Naive thymus-derived CD8-positive, alpha-beta T cell (primary cell): Measurements from ENCODE around the gene SORCS3. TPM values are rescaled to one million over a fixed set of nuclear protein-coding genes. Genes with fewer than 3 reads are reported as not detected.

Experiments used
- ATAC-seq, 2 donors: fragments of 150-1000 bp; cut with Tn5 transposase in 1 of 2; sonication (Bioruptor Pico), chemical (Tn5 transposase) in 1 of 2; 1 replicate in 1 of 2; 2 replicates in 1 of 2; pipeline ENCODE4 v1.10.0; 2021; ENCODE audit warnings: mild to moderate bottlenecking in 2 of 2, moderate library complexity in 2 of 2
- POLR2A ChIA-PET: fragments of 350-600 bp; sonication (Branson Sonifier 250); formaldehyde crosslinking; loops from one replicate; lab custom pipeline; 2021; ENCODE audit warnings: antibody characterized with exemption; lab: Charles Lee
- DNase-seq, 10 donors: peaks; one replicate each; pipeline versions ENCODE4 v3.0.0 to v3.0.0-alpha.2; 2020 to 2022
- H3K27ac Mint-ChIP-seq, 10 donors: one replicate each; pipeline ENCODE4 v1.8.0; 2020 to 2022; ENCODE audit warnings: mild to moderate bottlenecking in 10 of 10, mixed read lengths in 10 of 10, moderate library complexity in 4 of 10, inconsistent platforms in 1 of 10
- H3K27me3 Mint-ChIP-seq, 5 donors: one replicate each; pipeline ENCODE4 v1.8.0; 2021 to 2022; ENCODE audit warnings: mixed read lengths in 5 of 5
- H3K36me3 Mint-ChIP-seq, 3 donors: one replicate each; pipeline ENCODE4 v1.8.0; 2020 to 2022; ENCODE audit warnings: mixed read lengths in 3 of 3, mild to moderate bottlenecking in 2 of 3, inconsistent platforms in 1 of 3
- H3K4me1 Mint-ChIP-seq, 4 donors: one replicate each; pipeline ENCODE4 v1.8.0; 2021 to 2022; ENCODE audit warnings: mixed read lengths in 4 of 4
- H3K4me3 Mint-ChIP-seq, 10 donors: one replicate each; pipeline ENCODE4 v1.8.0; 2020 to 2022; ENCODE audit warnings: mild to moderate bottlenecking in 10 of 10, mixed read lengths in 10 of 10, moderate library complexity in 6 of 10, inconsistent platforms in 1 of 10
- H3K9me3 Mint-ChIP-seq, 9 donors: one replicate each; pipeline ENCODE4 v1.8.0; 2020 to 2022; ENCODE audit warnings: mixed read lengths in 9 of 9, mild to moderate bottlenecking in 3 of 9, inconsistent platforms in 1 of 9, moderate library complexity in 1 of 9
- polyA plus RNA-seq, 3 donors: library from polyadenylated mRNA; unstranded; fragments of 300-500 nt; fragmentation: Illumina TruSeq; gene quantifications; one replicate each; pipeline ENCODE4 v1.2.3, GENCODE V29; 2021
- total RNA-seq, 8 experiments: library from RNA in 2 of 8; stranded (reverse) in 2 of 8; gene quantifications; one replicate each; pipeline ENCODE4 v1.2.3 and lab custom pipeline; 2021 to 2026

The SORCS3 gene
- total and polyA plus RNA-seq, 5 experiments from 2014 or later, result 0.15 to 0.19 TPM; not detected in 3

DNA sequence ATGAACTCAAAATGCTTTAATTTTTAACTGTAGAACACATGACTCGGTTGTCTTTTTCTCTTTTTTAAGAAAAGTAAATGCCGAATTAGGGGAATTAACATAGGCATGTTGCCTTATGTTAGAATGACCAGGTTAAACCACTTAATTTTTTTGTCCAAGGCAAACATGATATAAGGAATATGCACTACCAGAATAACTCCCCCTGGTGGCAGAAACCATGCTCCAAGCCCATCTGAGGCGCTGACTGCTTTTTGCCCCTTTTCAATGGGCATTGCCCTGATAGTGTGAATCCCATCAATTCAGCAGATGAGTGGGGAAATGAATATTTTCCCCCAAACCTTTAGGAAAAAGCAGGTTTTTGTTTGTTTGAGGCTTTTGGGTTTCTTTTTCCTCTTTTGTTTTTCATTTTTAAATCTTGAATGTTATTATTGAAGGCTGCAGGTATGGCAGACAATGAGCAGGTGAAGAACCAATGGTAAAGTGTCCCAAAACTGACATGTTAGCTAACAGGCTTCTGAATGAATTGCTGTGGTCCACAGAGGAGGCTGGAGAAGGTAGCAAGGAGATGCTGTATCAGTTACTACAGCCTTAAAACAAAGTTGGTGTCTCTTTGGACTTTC, 284.3 kb downstream of the SORCS3 start:
- Mint-ChIP-seq H3K4me1 (peaks cover 0 to 2% (median 0%) of the 10 kb centered on the region in 4 donors), H3K36me3 (no peaks in the 10 kb centered on the region), H3K27ac (peak overlapping the region in 1 of 10 donors; percentile 25), H3K9me3 (no peaks in the 10 kb centered on the region), H3K4me3 (no peak overlapping the region), H3K27me3 (peaks cover 0 to 8% (median 4%) of the 10 kb centered on the region in 5 donors)
- ATAC-seq, result no peak
- POLR2A ChIA-PET, result no interaction called here
- peak in 3 of 10 donors; percentile 7 to 29 (median 19) for DNase-seq

GRCh38 chr10:104928734-104929133, 287.6 kb downstream of the SORCS3 start:
- peaks cover 8 to 25% (median 14%) of the 10 kb centered on the region in 4 donors for H3K4me1 Mint-ChIP-seq
- no peaks in the 10 kb centered on the region for H3K9me3 Mint-ChIP-seq
- no peak for ATAC-seq
- H3K27me3 Mint-ChIP-seq, result peaks cover 0 to 8% (median 4%) of the 10 kb centered on the region in 5 donors
- POLR2A ChIA-PET, result no interaction called here
- H3K27ac Mint-ChIP-seq, result no peak overlapping the region
- no peak overlapping the region for H3K4me3 Mint-ChIP-seq
- DNase-seq, result no peak
- H3K36me3 Mint-ChIP-seq, result no peaks in the 10 kb centered on the region

- Mint-ChIP-seq H3K9me3 (peaks cover 0 to 13% (median 3%) of the 10 kb centered on the region in 9 donors), H3K27me3 (peaks cover 3 to 8% (median 4%) of the 10 kb centered on the region in 5 donors), H3K27ac (peak overlapping the region in 1 of 10 donors; percentile 58), H3K4me3 (peak overlapping the region in 2 of 10 donors; percentile 42 to 45), H3K36me3 (no peaks in the 10 kb centered on the region), H3K4me1 (peaks cover 28 to 53% (median 34%) of the 10 kb centered on the region in 4 donors)
- DNase-seq (no peak), ATAC-seq (no peak)
- POLR2A ChIA-PET, result no interaction called here
These were observed 290.6 kb downstream of the SORCS3 start for GRCh38 chr10:104931612-104932134.

DNA sequence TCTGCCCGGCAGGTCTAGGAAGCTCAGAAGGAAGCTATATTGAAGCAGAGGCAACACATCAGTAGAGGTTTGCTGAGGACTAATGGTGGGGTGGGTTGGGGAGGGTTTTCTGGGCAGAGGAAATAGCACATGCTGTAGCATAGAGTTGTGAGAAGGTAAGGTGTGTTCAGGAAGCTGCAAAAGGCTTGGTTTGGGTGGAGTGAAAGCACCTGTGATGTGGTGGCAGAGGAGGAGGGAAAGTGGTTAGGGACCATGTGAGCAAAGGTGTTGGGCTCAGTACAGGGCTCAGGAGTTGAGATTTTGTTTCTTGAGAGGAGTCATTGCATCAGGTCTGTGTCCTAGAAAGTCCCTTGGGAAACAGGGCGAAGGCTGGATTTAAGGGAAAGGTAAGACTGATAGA, 294.6 kb downstream of the SORCS3 start:
- peaks cover 28 to 74% (median 35%) of the 10 kb centered on the region in 4 donors for H3K4me1 Mint-ChIP-seq
- H3K9me3 Mint-ChIP-seq, result peaks cover 0 to 13% (median 3%) of the 10 kb centered on the region in 9 donors
- H3K27ac Mint-ChIP-seq, result peak overlapping the region in 5 of 10 donors; percentile 16 to 76 (median 45)
- peak; percentile 72 to 95 for ATAC-seq
- no peaks in the 10 kb centered on the region for H3K36me3 Mint-ChIP-seq
- POLR2A ChIA-PET, result interaction anchor here (0.5 kb wide), 1 partner anchor 87 kb away, joined by 3 read pairs; no protein-coding TSS in a partner anchor
- H3K4me3 Mint-ChIP-seq, result peak overlapping the region; percentile 10 to 72 (median 59)
- peaks cover 0 to 3% (median 0%) of the 10 kb centered on the region in 5 donors for H3K27me3 Mint-ChIP-seq
- peak in 4 of 10 donors; percentile 10 to 72 (median 46) for DNase-seq

DNA sequence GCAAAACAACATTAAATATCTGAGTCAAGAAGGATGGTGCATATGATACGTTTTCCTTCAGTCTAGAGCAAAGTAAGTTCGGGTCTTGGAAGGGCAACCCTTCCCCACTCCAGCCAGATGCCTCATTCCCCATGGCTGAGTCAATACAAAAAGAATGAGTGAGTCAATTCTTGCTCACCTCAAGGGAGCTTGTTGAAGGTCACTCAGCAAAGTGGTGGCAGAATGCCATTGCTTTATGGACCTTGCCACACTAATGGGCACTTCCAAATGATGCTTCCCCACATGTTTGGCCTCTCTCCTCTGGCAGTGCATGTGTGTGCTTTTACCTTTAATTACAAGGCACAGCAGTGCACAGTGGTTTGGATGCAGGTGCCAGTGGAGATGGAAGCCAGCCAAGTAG, 296.5 kb downstream of the SORCS3 start:
- peaks cover 0 to 13% (median 3%) of the 10 kb centered on the region in 9 donors for H3K9me3 Mint-ChIP-seq
- H3K36me3 Mint-ChIP-seq, result no peaks in the 10 kb centered on the region
- peaks cover 0 to 3% (median 0%) of the 10 kb centered on the region in 5 donors for H3K27me3 Mint-ChIP-seq
- H3K4me1 Mint-ChIP-seq, result peaks cover 20 to 59% (median 24%) of the 10 kb centered on the region in 4 donors
- H3K27ac Mint-ChIP-seq, result peak overlapping the region in 1 of 10 donors; percentile 11
- DNase-seq (no peak), ATAC-seq (no peak)
- POLR2A ChIA-PET, result no interaction called here
- H3K4me3 Mint-ChIP-seq, result no peak overlapping the region

DNA sequence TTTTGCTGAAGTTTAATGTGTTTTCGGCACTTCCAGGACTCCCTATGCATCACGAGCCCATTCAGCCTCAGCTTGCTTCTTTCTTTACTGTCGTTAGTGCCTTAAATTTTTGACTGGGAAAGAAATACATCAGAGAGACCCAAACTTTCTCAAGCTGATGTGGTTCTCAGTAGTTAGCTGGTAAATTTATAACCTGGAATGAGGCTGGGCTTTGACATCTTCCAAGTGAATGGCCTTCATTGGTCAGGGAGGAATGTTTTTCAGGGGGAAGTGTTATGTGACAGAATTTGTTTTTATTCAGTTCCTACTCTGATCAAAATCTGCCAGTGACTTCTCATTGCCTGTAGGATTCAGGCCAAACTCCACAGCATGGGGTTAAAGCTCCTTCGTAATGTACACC, 296.9 kb downstream of the SORCS3 start:
- Mint-ChIP-seq H3K9me3 (peaks cover 0 to 13% (median 3%) of the 10 kb centered on the region in 9 donors), H3K4me3 (no peak overlapping the region), H3K36me3 (no peaks in the 10 kb centered on the region), H3K27me3 (peaks cover 0 to 3% (median 0%) of the 10 kb centered on the region in 5 donors), H3K4me1 (peaks cover 20 to 56% (median 24%) of the 10 kb centered on the region in 4 donors), H3K27ac (peak overlapping the region in 2 of 10 donors; percentile 32 to 38)
- POLR2A ChIA-PET, result no interaction called here
- DNase-seq (no peak), ATAC-seq (no peak)

DNA sequence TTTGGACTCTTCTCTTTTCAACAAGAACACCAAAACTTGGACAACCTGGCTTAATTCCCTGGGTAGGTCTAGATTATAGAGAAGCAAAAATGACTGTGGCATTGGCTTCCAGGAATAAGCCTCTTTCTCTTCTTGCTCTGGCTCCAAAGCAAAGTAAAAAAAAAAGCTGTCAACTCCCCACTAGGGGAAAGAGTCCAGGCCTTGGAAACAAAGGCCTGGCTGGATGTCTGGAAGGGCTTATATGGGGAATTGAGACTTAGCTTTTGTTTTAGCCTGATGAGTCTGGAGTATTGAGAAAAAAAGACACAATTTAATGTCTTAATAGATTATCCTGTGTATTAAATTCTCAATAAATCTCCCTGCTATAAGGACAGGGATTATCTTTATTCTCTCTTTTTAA, 300.6 kb downstream of the SORCS3 start:
- H3K4me3 Mint-ChIP-seq, result no peak overlapping the region
- POLR2A ChIA-PET, result no interaction called here
- no peak overlapping the region for H3K27ac Mint-ChIP-seq
- no peaks in the 10 kb centered on the region for H3K36me3 Mint-ChIP-seq
- H3K27me3 Mint-ChIP-seq, result no peaks in the 10 kb centered on the region
- DNase-seq (no peak), ATAC-seq (no peak)
- peaks cover 0 to 22% (median 5%) of the 10 kb centered on the region in 4 donors for H3K4me1 Mint-ChIP-seq
- peaks cover 0 to 6% (median 0%) of the 10 kb centered on the region in 9 donors for H3K9me3 Mint-ChIP-seq

GRCh38 chr10:104947314-104947713, 306.2 kb downstream of the SORCS3 start:
- POLR2A ChIA-PET, result no interaction called here
- Mint-ChIP-seq H3K36me3 (no peaks in the 10 kb centered on the region), H3K4me1 (peaks cover 0 to 10% (median 4%) of the 10 kb centered on the region in 4 donors), H3K27me3 (no peaks in the 10 kb centered on the region), H3K27ac (no peak overlapping the region), H3K4me3 (no peak overlapping the region), H3K9me3 (peaks cover 0 to 2% (median 0%) of the 10 kb centered on the region in 9 donors)
- no peak for DNase-seq
- no peak for ATAC-seq

GRCh38 chr10:104957178-104957841, 316.2 kb downstream of the SORCS3 start:
- H3K27me3 Mint-ChIP-seq, result no peaks in the 10 kb centered on the region
- DNase-seq (no peak), ATAC-seq (no peak)
- no peaks in the 10 kb centered on the region for H3K4me1 Mint-ChIP-seq
- H3K36me3 Mint-ChIP-seq, result peaks cover 0 to 5% (median 0%) of the 10 kb centered on the region in 3 donors
- peaks cover 0 to 13% (median 5%) of the 10 kb centered on the region in 9 donors for H3K9me3 Mint-ChIP-seq
- H3K27ac Mint-ChIP-seq, result no peak overlapping the region
- POLR2A ChIA-PET, result no interaction called here
- H3K4me3 Mint-ChIP-seq, result no peak overlapping the region

DNA sequence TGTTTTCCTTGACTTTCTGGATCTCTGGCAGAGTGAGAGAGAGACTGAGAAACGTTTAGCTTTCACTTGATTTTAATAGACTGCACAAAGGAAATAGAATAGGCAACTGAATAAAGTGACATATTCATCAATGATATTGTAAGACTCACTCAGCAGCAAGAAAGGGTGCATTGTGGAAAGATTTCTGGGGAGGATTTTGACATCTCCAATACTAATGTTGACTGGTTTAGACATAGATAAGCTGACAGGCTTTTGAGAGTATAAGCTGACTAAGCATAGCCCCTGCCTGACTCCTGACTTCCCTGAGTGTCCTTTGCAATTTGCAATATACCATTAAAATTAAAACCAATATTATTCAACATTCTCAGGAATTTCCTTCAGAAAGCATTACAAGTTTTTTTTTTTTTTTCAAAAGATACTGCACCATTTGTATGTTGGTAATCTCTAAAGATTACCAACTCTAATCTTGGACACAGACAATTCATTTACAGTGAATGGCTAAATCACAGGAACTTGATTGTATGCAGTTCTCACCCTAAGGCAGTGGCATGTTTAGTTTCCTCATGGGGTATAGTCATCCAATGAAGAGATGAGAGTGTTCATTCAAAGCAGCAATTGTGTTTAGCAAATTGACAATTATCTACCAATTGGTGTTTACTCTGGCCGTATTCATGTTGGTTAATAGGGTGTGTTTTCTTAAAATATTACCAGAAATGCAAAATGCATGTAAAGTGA, 325.6 kb downstream of the SORCS3 start:
- H3K4me3 Mint-ChIP-seq, result no peak overlapping the region

GRCh38 chr10:104980368-104980767, 339.3 kb downstream of the SORCS3 start:
- ATAC-seq (peak; percentile 57 to 58), DNase-seq (peak in 2 of 10 donors; percentile 6 to 16)
- POLR2A ChIA-PET, result no interaction called here
- H3K4me1 Mint-ChIP-seq, result peaks cover 7 to 27% (median 11%) of the 10 kb centered on the region in 4 donors
- peak overlapping the region in 2 of 10 donors; percentile 19 to 41 for H3K27ac Mint-ChIP-seq
- peaks cover 0 to 5% (median 0%) of the 10 kb centered on the region in 5 donors for H3K27me3 Mint-ChIP-seq
- H3K9me3 Mint-ChIP-seq, result peaks cover 0 to 6% (median 0%) of the 10 kb centered on the region in 9 donors
- peak overlapping the region in 5 of 10 donors; percentile 7 to 48 (median 23) for H3K4me3 Mint-ChIP-seq
- peaks cover 0 to 3% (median 0%) of the 10 kb centered on the region in 3 donors for H3K36me3 Mint-ChIP-seq

More for the DNA sequence above, 325.6 kb downstream of the SORCS3 start:
- DNase-seq (no peak), ATAC-seq (no peak)
- H3K36me3 Mint-ChIP-seq, result peaks cover 0 to 3% (median 0%) of the 10 kb centered on the region in 3 donors
- H3K27me3 Mint-ChIP-seq, result peaks cover 0 to 4% (median 1%) of the 10 kb centered on the region in 5 donors
- peaks cover 0 to 2% (median 0%) of the 10 kb centered on the region in 4 donors for H3K4me1 Mint-ChIP-seq
- POLR2A ChIA-PET, result no interaction called here
- peaks cover 0 to 25% (median 6%) of the 10 kb centered on the region in 9 donors for H3K9me3 Mint-ChIP-seq
- H3K27ac Mint-ChIP-seq, result no peak overlapping the region

GRCh38 chr10:104981995-104982394, 340.9 kb downstream of the SORCS3 start:
- no peak for ATAC-seq
- peaks cover 0 to 10% (median 0%) of the 10 kb centered on the region in 9 donors for H3K9me3 Mint-ChIP-seq
- H3K4me3 Mint-ChIP-seq, result no peak overlapping the region
- peaks cover 7 to 27% (median 11%) of the 10 kb centered on the region in 4 donors for H3K4me1 Mint-ChIP-seq
- H3K27ac Mint-ChIP-seq, result no peak overlapping the region
- no peak for DNase-seq
- peaks cover 0 to 5% (median 0%) of the 10 kb centered on the region in 5 donors for H3K27me3 Mint-ChIP-seq
- H3K36me3 Mint-ChIP-seq, result peaks cover 0 to 5% (median 3%) of the 10 kb centered on the region in 3 donors
- POLR2A ChIA-PET, result no interaction called here
